ENCODE results near the gene RABEP2. TPM values are rescaled to one million over a fixed set of nuclear protein-coding genes. Genes with fewer than 3 reads are reported as not detected.

RABEP2 gene
- total and polyA plus RNA-seq, 9 of the 15 experiments (the other 6 are each of a cell fraction or from before 2014, with no cell fraction given): 0.15 to 13.4 (median 3.5) TPM

GRCh38 chr16:28879841-28880588 lies 45.0 kb downstream of the RABEP2 start (continued):
- TF ChIP-seq ZNF324 (CRISPR knock-in tag; IDR thresholded peaks at IDR 0.05): no peak
- no peak for TF ChIP-seq NFIX (CRISPR knock-in tag; IDR thresholded peaks at IDR 0.05; ENCODE audit: low read depth)
- TF ChIP-seq MCM3 (IDR thresholded peaks at IDR 0.05): no peak
- TF ChIP-seq NFATC3 (IDR thresholded peaks at IDR 0.05): no peak
- peak; percentile 68 for TF ChIP-seq SP1 (CRISPR knock-in tag; IDR thresholded peaks at IDR 0.05)
- no peak for TF ChIP-seq NEUROD1 (IDR thresholded peaks at IDR 0.05; ENCODE audit: borderline replicate concordance, low read depth, low read length, partially characterized antibody)
- TF ChIP-seq BCLAF1 (IDR thresholded peaks at IDR 0.05; ENCODE audit: borderline replicate concordance in 1 of 2, control insufficient read depth in 1 of 2, low read depth in 2 of 2, low read length in 1 of 2): no peak
- no peak for TF ChIP-seq ZEB2 (IDR thresholded peaks at IDR 0.05)
- TF ChIP-seq PML (IDR thresholded peaks at IDR 0.05; ENCODE audit: low read length): peak; percentile 46; the same call in 1 of the 2 replicates
- TF ChIP-seq, protein P1, sequence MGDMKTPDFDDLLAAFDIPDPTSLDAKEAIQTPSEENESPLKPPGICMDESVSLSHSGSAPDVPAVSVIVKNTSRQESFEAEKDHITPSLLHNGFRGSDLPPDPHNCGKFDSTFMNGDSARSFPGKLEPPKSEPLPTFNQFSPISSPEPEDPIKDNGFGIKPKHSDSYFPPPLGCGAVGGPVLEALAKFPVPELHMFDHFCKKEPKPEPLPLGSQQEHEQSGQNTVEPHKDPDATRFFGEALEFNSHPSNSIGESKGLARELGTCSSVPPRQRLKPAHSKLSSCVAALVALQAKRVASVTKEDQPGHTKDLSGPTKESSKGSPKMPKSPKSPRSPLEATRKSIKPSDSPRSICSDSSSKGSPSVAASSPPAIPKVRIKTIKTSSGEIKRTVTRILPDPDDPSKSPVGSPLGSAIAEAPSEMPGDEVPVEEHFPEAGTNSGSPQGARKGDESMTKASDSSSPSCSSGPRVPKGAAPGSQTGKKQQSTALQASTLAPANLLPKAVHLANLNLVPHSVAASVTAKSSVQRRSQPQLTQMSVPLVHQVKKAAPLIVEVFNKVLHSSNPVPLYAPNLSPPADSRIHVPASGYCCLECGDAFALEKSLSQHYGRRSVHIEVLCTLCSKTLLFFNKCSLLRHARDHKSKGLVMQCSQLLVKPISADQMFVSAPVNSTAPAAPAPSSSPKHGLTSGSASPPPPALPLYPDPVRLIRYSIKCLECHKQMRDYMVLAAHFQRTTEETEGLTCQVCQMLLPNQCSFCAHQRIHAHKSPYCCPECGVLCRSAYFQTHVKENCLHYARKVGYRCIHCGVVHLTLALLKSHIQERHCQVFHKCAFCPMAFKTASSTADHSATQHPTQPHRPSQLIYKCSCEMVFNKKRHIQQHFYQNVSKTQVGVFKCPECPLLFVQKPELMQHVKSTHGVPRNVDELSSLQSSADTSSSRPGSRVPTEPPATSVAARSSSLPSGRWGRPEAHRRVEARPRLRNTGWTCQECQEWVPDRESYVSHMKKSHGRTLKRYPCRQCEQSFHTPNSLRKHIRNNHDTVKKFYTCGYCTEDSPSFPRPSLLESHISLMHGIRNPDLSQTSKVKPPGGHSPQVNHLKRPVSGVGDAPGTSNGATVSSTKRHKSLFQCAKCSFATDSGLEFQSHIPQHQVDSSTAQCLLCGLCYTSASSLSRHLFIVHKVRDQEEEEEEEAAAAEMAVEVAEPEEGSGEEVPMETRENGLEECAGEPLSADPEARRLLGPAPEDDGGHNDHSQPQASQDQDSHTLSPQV (IDR thresholded peaks at IDR 0.05): no peak; the same call in none of the 2 replicates
- TF ChIP-seq KDM1A (IDR thresholded peaks at IDR 0.05): 0 out of 4 replicates have a peak, but pooled peaks of 1 of the 2 experiments have one; percentile 25
- TF ChIP-seq KLF6 (CRISPR knock-in tag; IDR thresholded peaks at IDR 0.05; ENCODE audit: borderline replicate concordance): no peak
- TF ChIP-seq, protein P2, sequence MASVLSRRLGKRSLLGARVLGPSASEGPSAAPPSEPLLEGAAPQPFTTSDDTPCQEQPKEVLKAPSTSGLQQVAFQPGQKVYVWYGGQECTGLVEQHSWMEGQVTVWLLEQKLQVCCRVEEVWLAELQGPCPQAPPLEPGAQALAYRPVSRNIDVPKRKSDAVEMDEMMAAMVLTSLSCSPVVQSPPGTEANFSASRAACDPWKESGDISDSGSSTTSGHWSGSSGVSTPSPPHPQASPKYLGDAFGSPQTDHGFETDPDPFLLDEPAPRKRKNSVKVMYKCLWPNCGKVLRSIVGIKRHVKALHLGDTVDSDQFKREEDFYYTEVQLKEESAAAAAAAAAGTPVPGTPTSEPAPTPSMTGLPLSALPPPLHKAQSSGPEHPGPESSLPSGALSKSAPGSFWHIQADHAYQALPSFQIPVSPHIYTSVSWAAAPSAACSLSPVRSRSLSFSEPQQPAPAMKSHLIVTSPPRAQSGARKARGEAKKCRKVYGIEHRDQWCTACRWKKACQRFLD (CRISPR knock-in tag; IDR thresholded peaks at IDR 0.05): peak; percentile 44; the same call in 1 of the 2 replicates
- no peak for TF ChIP-seq ZNF583 (CRISPR knock-in tag; IDR thresholded peaks at IDR 0.05)
- no peak for TF ChIP-seq ESRRA (IDR thresholded peaks at IDR 0.05; ENCODE audit: borderline replicate concordance, low read depth)
- TF ChIP-seq ZNF143 (CRISPR knock-in tag; IDR thresholded peaks at IDR 0.05): peak; percentile 62; the same call in 1 of the 2 replicates
- TF ChIP-seq MEF2D (tag; conservative IDR thresholded peaks at IDR 0.05; ENCODE audit: low read depth): 0 out of 2 replicates have a peak, but pooled peaks have one; percentile 20
- TF ChIP-seq, protein P3, sequence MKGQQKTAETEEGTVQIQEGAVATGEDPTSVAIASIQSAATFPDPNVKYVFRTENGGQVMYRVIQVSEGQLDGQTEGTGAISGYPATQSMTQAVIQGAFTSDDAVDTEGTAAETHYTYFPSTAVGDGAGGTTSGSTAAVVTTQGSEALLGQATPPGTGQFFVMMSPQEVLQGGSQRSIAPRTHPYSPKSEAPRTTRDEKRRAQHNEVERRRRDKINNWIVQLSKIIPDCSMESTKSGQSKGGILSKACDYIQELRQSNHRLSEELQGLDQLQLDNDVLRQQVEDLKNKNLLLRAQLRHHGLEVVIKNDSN (CRISPR knock-in tag; IDR thresholded peaks at IDR 0.05): peak; percentile 59
